GM06990 (cell line): ENCODE results near the gene METTL17.
A peak's percentile ranks its signal among the peaks of the same experiment; 100 is the strongest.

ENCODE experiments used
- DNase-seq: peaks from one replicate; pipeline ENCODE4 v3.0.0-alpha.2; 2011; ENCODE audit not compliant: insufficient read length; ENCODE audit errors: extremely low read depth
- H3K27me3 ChIP-seq: replicated peaks from 2 replicates; pipeline ENCODE4 v1.6.0; 2011; ENCODE audit warnings: low read length; ENCODE audit not compliant: control insufficient read depth, insufficient read depth
- H3K36me3 ChIP-seq: 2 replicates; pipeline ENCODE4 v1.5.1; 2011; ENCODE audit warnings: low read length; ENCODE audit not compliant: control insufficient read depth, insufficient read depth
- H3K4me3 ChIP-seq: replicated peaks from 2 replicates; pipeline ENCODE4 v1.5.1; 2011; ENCODE audit warnings: low read depth, mild to moderate bottlenecking, control low read depth, low read length
- CTCF ChIP-seq: IDR thresholded peaks from 2 replicates; pipeline ENCODE4 v1.5.1; 2011; ENCODE audit warnings: low read length, control low read depth, mild to moderate bottlenecking, inconsistent platforms; ENCODE audit not compliant: insufficient read depth, poor library complexity, severe bottlenecking

The METTL17 gene

DNA sequence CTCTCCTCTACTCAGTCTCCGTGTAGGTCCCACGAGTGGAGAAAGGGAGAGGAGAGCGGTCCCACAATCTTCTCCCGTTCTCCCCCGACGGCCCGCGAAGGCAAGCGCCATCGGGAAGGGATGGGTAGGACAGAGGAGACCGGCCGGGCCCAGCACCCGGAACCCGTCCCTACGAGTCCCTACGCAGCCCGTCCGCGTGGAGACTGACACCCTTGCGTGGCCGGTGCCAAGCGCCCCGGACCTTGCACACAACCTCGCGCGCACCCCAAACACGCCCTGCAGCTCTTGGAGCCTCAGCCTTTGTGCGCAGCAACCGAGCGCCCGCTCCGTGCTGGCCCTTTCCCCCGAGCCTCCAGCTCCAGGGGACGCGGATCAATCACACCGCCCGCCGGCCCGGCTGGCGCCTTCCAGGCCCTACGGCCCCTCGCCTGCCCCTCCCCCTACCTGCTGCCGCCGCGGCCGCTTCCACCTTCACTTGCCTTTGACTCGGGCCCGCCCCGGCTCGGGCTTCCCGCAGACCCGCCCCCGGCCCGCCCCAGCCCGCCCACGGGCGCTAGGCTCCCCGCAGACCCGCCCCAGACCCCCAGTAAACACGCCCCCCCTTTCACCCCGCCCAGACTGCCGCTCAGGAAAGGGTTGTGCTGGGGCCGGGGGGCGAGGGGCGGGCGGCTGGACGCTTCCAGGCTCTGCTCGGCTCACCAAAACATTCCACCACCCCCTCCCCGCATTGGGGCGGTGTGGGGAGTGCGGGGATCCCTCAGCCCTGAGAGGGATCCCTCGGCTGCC, 35.0 kb downstream of the METTL17 start, which contains the start of gene NDRG2:
NDRG2 (minus strand) TSS at position 477 of the 786 bp plus-strand sequence. CDS start 1,746 bp downstream, outside the sequence.
- Histone ChIP-seq H3K36me3 (no peaks in the 10 kb centered on the region), H3K4me3 (no peak within 1 kb of the TSS; the same call in 1 of the 2 replicates), H3K27me3 (peaks cover 4% of the 10 kb centered on the region)
- peak; percentile 31 for DNase-seq
- no peak for TF ChIP-seq CTCF

DNA sequence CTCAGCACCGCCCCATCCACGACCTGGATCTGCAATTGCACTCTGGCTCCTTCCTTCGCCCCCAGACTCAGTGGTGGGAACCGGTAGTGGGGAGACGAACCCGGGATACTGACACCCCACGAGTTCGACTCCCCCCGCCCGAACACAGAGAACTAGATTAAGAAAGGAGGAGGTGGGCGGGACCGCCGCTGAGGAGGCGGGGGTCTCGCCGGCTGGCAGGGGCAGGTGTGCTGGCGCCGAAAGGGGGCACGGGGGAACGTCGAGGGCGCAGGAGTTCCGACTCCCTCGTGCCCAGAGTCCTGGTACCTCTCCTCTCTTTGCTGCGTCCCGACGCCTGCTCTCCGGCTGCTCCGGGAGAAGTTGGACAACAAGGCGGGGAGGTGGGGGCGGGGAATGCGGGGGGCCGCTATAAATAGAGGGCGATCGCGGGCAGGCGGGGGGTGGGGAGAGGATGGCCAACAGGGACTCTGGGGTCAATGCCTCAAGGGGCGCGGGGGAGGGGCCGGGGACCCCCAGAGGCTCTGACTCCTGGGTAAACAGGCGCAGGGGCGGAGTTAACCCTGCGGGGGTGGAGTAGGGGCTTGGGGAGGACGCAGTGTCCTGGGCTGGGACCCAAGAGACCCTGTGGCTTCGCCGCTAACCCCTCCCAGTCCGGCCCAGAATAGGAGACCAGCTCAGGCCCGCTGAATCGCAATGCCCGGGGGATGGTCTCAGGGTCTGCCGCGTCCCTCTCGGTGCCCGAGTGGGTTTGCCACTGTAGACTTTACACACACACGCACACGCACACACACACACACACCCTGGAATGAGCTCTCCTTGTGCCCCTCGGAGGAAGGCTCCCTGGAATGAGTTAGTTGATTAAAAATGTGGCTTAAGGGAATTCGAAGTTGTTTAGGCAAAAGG, 35.8 kb downstream of the METTL17 start:
- H3K27me3 ChIP-seq = peaks cover 7% of the 10 kb centered on the region
- no peaks in the 10 kb centered on the region for H3K36me3 ChIP-seq
- TF ChIP-seq CTCF = no peak
- H3K4me3 ChIP-seq = no peak overlapping the region
- DNase-seq = no peak

- no peak for TF ChIP-seq CTCF
- DNase-seq = no peak
- Histone ChIP-seq H3K4me3 (no peak overlapping the region), H3K36me3 (no peaks in the 10 kb centered on the region), H3K27me3 (peaks cover 7% of the 10 kb centered on the region)
These were observed 36.7 kb downstream of the METTL17 start for GRCh38 chr14:21026274-21026987.

GRCh38 chr14:21026988-21027315, 37.2 kb downstream of the METTL17 start:
- DNase-seq = no peak
- H3K4me3 ChIP-seq = no peak overlapping the region
- H3K36me3 ChIP-seq = no peaks in the 10 kb centered on the region
- peaks cover 7% of the 10 kb centered on the region for H3K27me3 ChIP-seq
- TF ChIP-seq CTCF = no peak

DNA sequence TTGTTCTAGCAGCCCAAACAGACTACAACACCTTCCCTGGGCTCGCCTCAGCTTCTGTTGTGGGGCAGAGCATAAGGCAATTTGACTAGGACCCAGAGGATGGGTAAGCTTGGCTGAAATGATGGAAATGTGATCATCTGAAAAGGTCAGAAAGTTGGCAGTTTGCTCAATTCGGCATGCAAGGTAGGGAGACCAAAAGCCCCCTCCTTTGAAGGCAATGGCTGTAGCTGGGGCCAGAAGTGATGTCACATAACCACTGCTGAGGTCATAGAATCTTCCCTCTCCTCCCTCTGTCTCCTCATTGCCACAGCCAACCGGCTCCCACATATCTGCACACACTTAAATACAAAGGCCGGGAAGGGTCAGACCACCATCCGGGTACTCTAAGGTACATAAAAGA, 40.1 kb downstream of the METTL17 start, which contains the start of gene TPPP2:
TPPP2 (plus strand) TSS at position 301 of the 400 bp plus-strand sequence. CDS start 365 bp downstream, outside the sequence.
- no peaks in the 10 kb centered on the region for H3K36me3 ChIP-seq
- peaks cover 6% of the 10 kb centered on the region; the same call in 1 of the 2 replicates for H3K27me3 ChIP-seq
- no peak within 1 kb of the TSS for H3K4me3 ChIP-seq
- no peak for DNase-seq
- TF ChIP-seq CTCF = no peak
